Measurements from ENCODE around the gene PRDM11. TPM values are rescaled to one million over a fixed set of nuclear protein-coding genes. Genes with fewer than 3 reads are reported as not detected.

The PRDM11 gene
- total RNA-seq, 1 donor: 6.5 TPM

DNA sequence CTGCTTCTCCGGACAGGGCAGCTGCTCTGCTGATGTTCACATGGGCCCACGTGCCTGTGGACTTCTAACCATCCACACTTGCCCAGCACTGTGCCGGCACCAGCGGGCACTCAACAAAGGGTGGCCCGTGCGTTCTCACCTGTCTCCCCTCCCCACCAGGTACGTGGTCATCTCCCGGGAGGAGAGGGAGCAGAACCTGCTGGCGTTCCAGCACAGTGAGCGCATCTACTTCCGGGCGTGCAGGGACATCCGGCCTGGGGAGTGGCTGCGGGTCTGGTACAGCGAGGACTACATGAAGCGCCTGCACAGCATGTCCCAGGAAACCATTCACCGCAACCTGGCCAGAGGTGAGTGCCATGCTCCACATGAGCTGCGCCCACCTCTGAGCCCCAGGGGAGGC lies 73.0 kb downstream of the PRDM11 start:
- DNase-seq (ENCODE audit: low read depth): no peak
- H3K4me3 ChIP-seq (ENCODE audit: low read depth, low read length): no peak overlapping the region
- TF ChIP-seq, protein P1, sequence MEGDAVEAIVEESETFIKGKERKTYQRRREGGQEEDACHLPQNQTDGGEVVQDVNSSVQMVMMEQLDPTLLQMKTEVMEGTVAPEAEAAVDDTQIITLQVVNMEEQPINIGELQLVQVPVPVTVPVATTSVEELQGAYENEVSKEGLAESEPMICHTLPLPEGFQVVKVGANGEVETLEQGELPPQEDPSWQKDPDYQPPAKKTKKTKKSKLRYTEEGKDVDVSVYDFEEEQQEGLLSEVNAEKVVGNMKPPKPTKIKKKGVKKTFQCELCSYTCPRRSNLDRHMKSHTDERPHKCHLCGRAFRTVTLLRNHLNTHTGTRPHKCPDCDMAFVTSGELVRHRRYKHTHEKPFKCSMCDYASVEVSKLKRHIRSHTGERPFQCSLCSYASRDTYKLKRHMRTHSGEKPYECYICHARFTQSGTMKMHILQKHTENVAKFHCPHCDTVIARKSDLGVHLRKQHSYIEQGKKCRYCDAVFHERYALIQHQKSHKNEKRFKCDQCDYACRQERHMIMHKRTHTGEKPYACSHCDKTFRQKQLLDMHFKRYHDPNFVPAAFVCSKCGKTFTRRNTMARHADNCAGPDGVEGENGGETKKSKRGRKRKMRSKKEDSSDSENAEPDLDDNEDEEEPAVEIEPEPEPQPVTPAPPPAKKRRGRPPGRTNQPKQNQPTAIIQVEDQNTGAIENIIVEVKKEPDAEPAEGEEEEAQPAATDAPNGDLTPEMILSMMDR (IDR thresholded peaks at IDR 0.05; ENCODE audit: insufficient read depth, low read depth, low read length): no peak

DNA sequence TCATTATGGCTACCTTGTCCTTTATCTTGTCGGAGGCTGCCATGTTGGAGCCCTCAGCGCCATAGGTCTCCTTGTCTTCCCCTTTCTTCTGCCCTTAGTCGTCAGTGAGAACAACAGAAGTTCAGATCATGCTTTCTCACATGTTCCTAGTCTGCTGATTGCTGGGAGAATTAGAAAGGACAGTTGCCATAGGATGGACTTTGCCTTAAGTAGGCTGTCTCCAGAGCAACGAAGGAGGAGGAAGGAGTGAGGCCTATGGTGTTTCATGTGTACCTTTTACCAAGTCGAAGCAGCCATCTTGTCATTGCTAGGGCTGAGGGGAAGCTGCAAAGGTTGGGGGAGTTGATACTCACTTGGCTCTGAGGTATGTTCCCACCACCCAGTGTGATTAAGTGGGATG lies 77.1 kb downstream of the PRDM11 start:
- H3K4me3 ChIP-seq (ENCODE audit: low read depth, low read length): no peak overlapping the region
- DNase-seq (ENCODE audit: low read depth): no peak
- TF ChIP-seq, protein P1 (IDR thresholded peaks at IDR 0.05; ENCODE audit: insufficient read depth, low read depth, low read length): no peak

DNA sequence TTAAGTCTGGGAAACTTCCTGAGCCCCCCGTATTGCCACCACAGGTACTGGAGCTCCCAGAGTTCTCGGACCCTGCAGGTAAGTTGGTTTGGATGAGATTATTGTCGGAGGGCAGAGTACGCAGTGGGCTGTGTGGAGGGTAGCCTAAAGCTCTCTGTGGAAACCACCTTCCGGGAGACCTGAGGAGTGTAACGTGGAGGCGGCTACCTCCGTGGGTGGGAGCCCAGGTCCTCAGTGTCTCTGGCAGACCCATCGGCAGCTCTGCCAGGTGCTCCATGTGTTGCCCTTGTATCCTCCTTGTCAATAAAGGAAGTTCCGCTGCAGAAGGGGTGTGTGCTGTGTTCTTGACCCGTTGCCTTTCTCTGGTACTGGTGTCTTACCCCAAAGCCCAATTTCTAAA lies 78.3 kb downstream of the PRDM11 start:
- H3K4me3 ChIP-seq (ENCODE audit: low read depth, low read length): no peak overlapping the region
- no peak for DNase-seq (ENCODE audit: low read depth)
- TF ChIP-seq, protein P1 (IDR thresholded peaks at IDR 0.05; ENCODE audit: insufficient read depth, low read depth, low read length): no peak

DNA sequence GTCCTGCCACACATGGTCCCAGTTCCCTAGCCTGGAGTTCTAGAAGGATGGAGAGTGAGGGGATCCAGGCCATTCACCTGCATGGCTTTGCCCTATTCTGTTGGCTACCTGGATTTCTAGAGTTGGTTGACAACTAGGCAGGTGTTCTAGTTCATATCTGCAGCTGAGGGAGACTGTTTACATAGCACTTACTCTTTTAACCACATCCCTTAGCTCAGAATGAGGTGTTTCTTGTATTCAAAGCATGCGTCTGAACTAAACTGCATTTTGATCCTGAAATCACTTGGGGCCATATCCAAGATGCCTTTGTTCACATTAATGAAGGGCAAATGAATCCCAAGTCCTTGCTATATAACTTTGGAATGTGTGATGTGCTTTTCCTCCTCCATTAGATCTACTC lies 78.8 kb downstream of the PRDM11 start:
- no peak overlapping the region for H3K4me3 ChIP-seq (ENCODE audit: low read depth, low read length)

DNA sequence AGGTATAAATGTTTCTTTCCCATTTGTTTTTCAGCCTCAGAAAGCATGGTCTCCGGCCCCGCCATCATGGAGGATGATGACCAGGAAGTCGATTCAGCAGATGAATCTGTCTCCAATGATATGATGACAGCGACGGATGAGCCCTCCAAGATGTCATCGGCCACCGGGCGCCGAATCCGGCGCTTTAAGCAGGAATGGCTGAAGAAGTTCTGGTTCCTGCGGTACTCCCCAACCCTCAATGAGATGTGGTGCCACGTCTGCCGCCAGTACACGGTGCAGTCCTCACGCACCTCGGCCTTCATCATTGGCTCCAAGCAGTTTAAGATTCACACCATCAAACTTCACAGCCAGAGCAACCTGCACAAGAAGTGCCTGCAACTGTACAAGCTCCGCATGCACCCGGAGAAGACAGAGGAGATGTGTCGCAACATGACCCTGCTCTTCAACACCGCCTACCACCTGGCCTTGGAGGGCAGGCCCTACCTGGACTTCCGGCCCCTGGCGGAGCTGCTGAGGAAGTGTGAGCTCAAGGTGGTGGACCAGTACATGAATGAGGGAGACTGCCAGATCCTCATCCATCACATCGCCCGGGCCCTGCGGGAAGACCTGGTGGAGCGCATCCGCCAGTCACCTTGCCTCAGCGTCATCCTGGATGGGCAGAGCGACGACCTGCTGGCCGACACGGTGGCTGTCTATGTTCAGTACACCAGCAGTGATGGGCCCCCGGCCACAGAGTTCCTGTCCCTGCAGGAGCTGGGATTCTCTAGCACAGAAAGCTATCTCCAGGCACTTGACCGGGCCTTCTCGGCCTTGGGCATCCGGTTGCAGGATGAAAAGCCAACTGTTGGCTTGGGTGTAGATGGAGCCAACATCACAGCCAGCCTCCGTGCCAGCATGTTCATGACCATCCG lies 79.8 kb downstream of the PRDM11 start:
- no peak overlapping the region for H3K4me3 ChIP-seq (ENCODE audit: low read depth, low read length)
- DNase-seq (ENCODE audit: low read depth): no peak
- TF ChIP-seq, protein P1 (IDR thresholded peaks at IDR 0.05; ENCODE audit: insufficient read depth, low read depth, low read length): no peak

More for the DNA sequence above, 78.8 kb downstream of the PRDM11 start:
- no peak for DNase-seq (ENCODE audit: low read depth)
- TF ChIP-seq, protein P1 (IDR thresholded peaks at IDR 0.05; ENCODE audit: insufficient read depth, low read depth, low read length): no peak

DNA sequence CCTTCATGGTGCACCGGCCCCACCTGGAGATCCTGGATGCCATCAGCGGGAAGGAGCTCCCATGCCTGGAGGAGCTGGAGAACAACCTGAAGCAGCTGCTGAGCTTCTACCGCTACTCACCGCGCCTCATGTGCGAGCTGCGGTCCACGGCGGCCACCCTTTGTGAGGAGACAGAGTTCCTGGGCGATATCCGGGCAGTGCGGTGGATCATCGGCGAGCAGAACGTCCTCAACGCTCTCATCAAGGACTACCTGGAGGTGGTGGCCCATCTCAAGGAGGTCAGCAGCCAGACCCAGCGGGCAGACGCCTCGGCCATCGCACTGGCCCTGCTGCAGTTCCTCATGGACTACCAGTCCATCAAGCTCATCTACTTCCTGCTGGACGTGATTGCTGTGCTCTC lies 80.5 kb downstream of the PRDM11 start:
- TF ChIP-seq, protein P1 (IDR thresholded peaks at IDR 0.05; ENCODE audit: insufficient read depth, low read depth, low read length): no peak
- no peak for DNase-seq (ENCODE audit: low read depth)
- H3K4me3 ChIP-seq (ENCODE audit: low read depth, low read length): no peak overlapping the region
